Measurements from ENCODE around the gene CBX7.

Gene CBX7

DNA sequence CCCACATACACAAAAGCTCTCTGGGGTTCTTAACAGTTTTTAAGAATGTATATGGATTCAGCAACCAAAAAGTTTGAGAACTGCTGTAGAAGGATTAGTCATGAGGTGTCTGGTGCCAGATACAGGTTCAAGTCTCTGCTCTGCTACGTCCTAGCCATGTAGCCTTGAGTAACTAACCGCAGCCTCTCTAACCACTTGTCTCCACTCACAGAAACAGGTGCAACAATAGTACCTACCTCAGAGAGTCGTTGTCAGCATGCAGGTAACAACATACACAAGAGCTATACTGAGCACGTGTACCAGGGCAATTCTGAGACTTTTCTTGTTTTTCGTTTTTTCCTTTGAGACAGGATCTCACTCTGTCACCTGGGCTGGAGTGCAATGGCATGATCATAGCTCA is 26.9 kb downstream of the CBX7 start:
- DNase-seq (ENCODE audit: low read depth in 2 of 2) = no peak

- DNase-seq (ENCODE audit: low read depth in 2 of 2) = no peak
These were observed 28.5 kb downstream of the CBX7 start for GRCh38 chr22:39123751-39124581.

- DNase-seq (ENCODE audit: low read depth in 2 of 2) = no peak
These were observed 29.6 kb downstream of the CBX7 start for GRCh38 chr22:39122772-39123470.

DNA sequence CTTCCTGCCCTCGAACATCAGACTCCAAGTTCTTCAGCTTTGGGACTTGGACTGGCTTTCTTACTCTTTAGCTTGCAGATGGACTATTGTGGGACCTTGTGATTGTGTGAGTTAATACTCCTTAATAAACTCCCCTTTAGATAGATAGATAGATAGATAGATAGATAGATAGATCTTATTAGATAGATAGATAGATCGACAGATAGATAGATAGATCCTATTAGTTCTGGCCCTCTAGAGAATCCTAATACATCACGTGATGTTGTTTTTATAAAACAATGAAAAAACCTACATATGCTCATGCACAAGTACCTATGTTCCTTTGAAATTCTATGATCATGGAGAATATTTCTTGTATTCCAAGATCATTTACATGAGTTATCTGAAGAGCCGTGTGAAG is 31.5 kb downstream of the CBX7 start:
- DNase-seq (ENCODE audit: low read depth in 2 of 2) = no peak

DNA sequence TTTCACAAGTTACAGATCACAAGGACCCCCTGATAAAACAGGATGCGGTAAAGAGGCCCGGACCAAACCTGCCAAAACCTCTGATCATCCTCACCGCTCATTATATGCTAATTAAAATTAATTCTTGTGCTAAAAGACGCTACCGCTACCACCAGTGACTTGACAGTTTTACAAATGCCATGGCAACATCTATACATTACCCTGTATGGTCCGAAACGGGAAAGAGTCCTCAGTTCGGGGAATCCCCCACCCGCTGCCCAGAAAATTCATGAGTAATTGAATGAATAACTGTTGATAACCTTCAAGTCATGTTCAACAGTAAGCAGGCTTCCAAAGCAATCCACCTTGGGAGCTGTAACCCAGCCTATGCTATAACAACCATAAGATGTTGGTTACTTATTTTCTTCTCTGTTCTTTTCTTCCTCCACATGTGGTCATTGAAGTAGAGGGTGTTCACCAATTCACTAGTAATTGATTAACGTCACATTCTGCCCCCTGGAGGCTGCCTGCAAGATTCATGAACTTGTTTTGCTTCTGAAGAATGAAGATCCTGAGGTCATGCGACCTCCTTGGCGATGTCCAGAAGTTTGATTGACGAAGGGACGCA is 34.8 kb downstream of the CBX7 start:
- DNase-seq (ENCODE audit: low read depth in 2 of 2) = peak; percentile 48 to 71

DNA sequence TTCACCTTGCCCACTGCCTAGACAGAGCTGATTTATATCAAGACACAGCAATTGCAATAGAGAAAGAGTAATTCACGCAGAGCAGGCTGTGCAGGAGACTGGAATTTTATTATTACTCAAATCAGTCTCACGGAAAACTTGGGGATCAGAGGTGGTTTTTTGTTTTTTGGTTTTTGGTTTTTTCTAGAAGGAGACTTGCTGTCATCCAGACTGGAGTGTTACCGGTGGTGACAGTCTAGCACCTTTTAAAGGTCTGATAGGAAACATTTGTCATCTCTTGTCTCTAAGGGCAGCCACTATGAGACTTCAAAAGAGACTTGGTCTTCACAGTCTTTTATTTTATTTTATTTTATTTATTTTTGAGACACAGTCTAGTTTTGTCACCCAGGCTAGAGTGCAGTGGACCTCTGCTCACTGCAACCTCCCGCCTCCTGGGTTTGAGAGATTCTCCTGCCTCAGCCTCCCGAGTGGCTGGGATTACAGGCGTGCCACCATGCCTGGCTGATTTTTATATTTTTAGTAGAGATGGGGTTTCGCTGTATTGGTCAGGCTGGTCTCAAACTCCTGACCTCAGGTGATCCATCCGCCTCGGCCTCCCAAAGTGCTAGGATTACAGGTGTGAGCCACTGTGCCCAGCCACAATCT is 36.4 kb downstream of the CBX7 start:
- no peak for DNase-seq (ENCODE audit: low read depth in 2 of 2)

GRCh38 chr22:39115570-39115969 is 36.9 kb downstream of the CBX7 start:
- no peak for DNase-seq (ENCODE audit: low read depth in 2 of 2)

- no peak for DNase-seq (ENCODE audit: low read depth in 2 of 2)
These were observed 38.4 kb downstream of the CBX7 start for GRCh38 chr22:39114112-39114511.

GRCh38 chr22:39110631-39111561 is 41.6 kb downstream of the CBX7 start:
- no peak for DNase-seq (ENCODE audit: low read depth in 2 of 2)

DNA sequence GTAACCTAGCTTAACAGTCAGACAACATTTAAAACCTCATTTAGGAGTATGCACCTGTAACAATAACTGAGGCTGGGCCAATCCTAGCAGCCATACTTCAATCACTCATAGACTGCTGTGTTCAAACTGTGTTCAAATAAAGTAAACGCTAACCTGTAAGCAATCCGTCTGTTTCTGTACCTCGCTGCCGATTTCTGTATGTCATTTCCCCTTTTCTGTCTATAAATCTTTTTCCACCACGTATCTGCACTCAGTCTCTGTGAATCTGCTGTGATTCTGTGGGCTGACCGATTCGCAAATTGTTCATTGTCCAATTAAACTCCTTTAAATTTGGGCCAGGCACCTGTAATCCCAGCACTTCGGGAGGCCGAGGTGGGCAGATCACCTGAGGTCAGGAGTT is 43.1 kb downstream of the CBX7 start:
- no peak for DNase-seq (ENCODE audit: low read depth in 2 of 2)

- no peak for DNase-seq (ENCODE audit: low read depth in 2 of 2)
These were observed 44.0 kb downstream of the CBX7 start for GRCh38 chr22:39108487-39108886.

- DNase-seq (ENCODE audit: low read depth in 2 of 2) = no peak
These were observed 46.2 kb downstream of the CBX7 start for GRCh38 chr22:39106326-39106725.

GRCh38 chr22:39103431-39103830 is 49.0 kb downstream of the CBX7 start:
- DNase-seq (ENCODE audit: low read depth in 2 of 2) = no peak

DNA sequence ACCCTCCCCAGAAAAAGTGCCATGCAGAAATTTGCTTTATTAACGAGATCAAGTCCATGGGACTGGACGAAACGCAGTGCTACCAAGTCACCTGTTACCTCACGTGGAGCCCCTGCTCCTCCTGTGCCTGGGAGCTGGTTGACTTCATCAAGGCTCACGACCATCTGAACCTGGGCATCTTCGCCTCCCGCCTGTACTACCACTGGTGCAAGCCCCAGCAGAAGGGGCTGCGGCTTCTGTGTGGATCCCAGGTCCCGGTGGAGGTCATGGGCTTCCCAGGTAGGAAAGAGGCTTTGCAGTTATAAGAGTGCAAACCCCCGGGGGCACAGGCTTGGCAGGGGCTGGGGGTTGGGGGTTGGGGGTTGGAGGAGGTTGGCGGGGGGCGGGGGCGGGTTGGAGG is 51.3 kb downstream of the CBX7 start:
- no peak for DNase-seq (ENCODE audit: low read depth in 2 of 2)

GRCh38 chr22:39098576-39098975 is 53.9 kb downstream of the CBX7 start:
- DNase-seq (ENCODE audit: low read depth in 2 of 2) = no peak

DNA sequence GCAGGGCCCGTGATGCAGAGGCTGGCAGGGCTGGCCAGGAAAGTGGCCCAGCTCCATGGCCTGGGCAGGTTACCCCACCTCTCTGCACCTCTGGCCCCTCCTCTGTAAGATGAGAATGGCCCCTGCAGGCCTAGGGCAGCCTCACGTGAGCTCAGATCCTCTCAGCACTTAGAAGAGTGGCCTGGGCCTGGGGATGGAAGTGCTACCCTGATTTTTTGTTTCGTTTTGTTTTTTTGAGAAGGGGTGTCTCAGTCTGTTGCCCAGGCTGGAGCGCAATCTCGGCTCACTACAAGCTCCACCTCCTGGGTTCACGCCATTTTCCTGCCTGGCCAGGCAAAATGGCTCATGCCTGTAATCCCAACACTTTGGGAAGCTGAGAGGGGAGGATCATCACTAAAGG is 54.5 kb downstream of the CBX7 start:
- no peak for DNase-seq (ENCODE audit: low read depth in 2 of 2)

- no peak for DNase-seq (ENCODE audit: low read depth in 2 of 2)
These were observed 55.1 kb downstream of the CBX7 start, which contains the start of gene APOBEC3H for GRCh38 chr22:39097098-39098020. APOBEC3H (plus strand) TSS chr22:39097244; CDS start chr22:39100279, 3,035 bp downstream.

GRCh38 chr22:39095971-39096370 is 56.5 kb downstream of the CBX7 start:
- DNase-seq (ENCODE audit: low read depth in 2 of 2) = no peak

DNA sequence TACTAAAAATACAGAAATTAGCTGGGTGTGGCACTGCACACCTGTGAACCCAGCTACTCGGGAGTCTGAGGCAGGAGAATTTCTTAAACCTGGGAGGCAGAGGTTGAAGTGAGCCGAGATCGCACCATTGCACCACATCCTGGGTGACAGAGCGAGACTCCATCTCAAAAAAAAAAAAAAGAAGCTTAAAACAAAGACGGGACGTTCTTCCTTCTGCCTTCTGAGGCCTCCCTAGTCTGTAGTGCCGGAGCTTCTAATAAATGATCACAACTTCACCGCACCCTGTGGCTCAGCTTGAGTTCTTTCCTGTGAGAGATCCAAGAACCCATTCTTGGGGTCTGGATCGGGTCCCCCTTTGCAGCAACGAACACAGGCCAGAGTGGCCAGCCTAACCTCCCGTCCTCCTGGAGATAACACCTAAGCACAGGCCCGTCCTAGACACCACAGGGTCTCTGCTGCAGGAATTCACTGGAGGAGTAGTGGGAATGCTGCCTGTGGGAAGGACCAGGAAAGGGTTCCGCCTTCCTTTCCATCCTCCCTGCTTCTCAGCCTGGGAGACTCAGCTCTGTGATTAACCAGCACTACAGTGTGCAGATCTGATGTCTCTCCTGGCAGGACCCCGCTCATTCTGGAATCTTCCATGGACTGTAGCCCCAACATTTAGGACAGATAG is 57.6 kb downstream of the CBX7 start:
- DNase-seq (ENCODE audit: low read depth in 2 of 2) = no peak

All from stimulated activated CD8-positive, alpha-beta memory T cell treated with anti-CD3 and anti-CD28 coated beads, Interleukin-15, amount 100 ng/mL, for 4 hours (primary cell).